Endometrium (tissue), 2 donors: Measurements from ENCODE around the gene CSTF1.
"Not testable (repeated sequence)": the region's sequence is repeated elsewhere in the genome, so short reads cannot be mapped to it uniquely, and the experiment has no call there.

ENCODE experiments used
- FAIRE-seq: peaks from 2 replicates; lab custom pipeline; 2012; peaks lifted over from hg19 to GRCh38; lab: Jason Lieb, UNC
- donor health status: control.
- donor health status: control.

The CSTF1 gene

GRCh38 chr20:56409521-56409920 is 17.1 kb downstream of the CSTF1 start:
- FAIRE-seq, result no peak

- FAIRE-seq, result no peak
These were observed 17.5 kb downstream of the CSTF1 start for GRCh38 chr20:56409956-56410355.

GRCh38 chr20:56411287-56411686 is 18.8 kb downstream of the CSTF1 start:
- not testable (repeated sequence) for FAIRE-seq

- FAIRE-seq, result no peak
These were observed 19.5 kb downstream of the CSTF1 start, which contains the start of gene CASS4 for GRCh38 chr20:56411759-56412472. CASS4 (plus strand) TSS chr20:56412260; CDS start chr20:56412459, 199 bp downstream.

DNA sequence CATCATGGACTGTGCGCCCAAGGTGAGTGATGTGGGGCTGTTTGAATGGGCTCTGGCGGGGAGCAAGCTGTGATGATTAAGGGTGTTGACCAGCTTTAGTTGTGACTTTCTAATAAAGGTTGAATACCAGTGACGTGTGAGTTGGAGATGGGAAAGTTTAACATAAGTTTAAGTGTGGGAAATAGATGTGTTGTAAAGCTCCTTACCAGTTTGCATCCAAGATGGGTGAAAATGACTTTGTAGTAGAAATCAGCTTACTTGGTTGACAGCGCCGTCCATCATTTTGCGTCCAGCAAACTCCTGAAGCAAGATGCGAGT is 20.0 kb downstream of the CSTF1 start:
- FAIRE-seq, result no peak

- FAIRE-seq, result no peak
These were observed 20.5 kb downstream of the CSTF1 start for GRCh38 chr20:56412949-56413348.

GRCh38 chr20:56414842-56415765 is 22.7 kb downstream of the CSTF1 start:
- FAIRE-seq, result no peak

- no peak for FAIRE-seq
These were observed 25.0 kb downstream of the CSTF1 start for GRCh38 chr20:56417402-56417801.

- no peak for FAIRE-seq
These were observed 25.5 kb downstream of the CSTF1 start for GRCh38 chr20:56417911-56418310.

DNA sequence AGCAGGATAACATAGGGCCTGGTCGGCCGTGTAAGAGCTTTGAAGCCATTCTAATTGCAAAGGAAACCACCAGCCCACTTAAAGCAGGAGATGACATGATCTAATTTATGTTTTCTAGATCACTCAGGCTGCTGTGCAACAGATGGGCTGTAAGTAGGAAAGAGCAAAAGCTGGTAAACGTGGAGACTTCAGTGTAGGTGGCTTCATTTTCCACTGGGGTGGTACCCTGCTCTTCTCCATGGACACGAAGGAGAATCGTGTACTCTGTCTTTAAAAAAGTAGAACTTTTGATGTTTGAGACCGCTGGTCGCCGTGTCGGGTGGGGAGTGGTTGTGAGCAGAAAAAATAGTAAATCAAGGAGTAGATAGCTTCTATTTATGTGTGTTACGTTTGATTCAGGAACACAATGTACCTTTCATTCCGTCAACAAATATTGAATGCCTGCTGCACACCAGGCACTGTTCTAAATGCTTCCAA is 26.0 kb downstream of the CSTF1 start:
- no peak for FAIRE-seq

GRCh38 chr20:56420028-56420427 is 27.6 kb downstream of the CSTF1 start:
- no peak for FAIRE-seq

GRCh38 chr20:56420940-56421688 is 28.7 kb downstream of the CSTF1 start:
- no peak for FAIRE-seq

GRCh38 chr20:56422076-56422823 is 29.8 kb downstream of the CSTF1 start:
- FAIRE-seq, result no peak

- FAIRE-seq, result no peak
These were observed 30.4 kb downstream of the CSTF1 start for GRCh38 chr20:56422824-56423189.

DNA sequence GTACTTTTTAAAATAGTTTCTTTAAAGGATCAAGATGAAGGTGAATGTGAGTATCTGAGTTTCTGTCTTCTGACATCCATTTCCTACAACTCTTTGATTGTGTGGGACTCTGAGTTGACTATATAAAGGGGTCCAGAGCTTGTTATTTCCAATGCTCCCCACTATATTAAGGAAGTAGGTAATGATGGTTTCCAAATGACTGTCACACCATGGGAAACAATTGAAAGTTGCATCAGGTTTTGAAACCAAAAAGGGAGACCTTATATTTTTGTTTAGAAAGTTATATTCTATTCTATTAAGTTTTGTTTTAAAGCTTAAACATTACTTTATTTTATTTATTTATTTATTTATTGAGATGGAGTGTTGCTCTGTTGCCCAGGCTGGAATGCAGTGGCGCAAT is 30.8 kb downstream of the CSTF1 start:
- FAIRE-seq, result no peak

GRCh38 chr20:56423886-56424285 is 31.4 kb downstream of the CSTF1 start:
- FAIRE-seq, result no peak

DNA sequence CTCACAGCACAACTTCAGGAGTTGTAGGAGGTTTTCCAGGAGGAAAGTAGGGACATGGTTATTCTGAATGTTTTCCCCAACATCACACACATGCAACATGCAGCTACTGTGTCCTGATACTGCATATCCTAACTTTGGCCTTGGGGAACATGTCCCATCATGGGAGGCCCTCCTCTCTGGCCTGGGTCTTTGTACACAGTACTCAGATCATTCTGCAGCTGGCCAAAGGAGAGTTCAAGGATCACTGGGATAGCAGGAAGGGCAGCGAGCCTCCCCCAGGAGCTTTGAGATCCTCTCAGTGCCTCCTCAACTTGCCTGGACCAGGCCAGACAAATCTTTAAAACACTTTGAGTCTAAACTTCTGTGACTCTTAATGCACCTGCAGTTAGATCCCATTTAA is 32.5 kb downstream of the CSTF1 start:
- FAIRE-seq, result no peak

DNA sequence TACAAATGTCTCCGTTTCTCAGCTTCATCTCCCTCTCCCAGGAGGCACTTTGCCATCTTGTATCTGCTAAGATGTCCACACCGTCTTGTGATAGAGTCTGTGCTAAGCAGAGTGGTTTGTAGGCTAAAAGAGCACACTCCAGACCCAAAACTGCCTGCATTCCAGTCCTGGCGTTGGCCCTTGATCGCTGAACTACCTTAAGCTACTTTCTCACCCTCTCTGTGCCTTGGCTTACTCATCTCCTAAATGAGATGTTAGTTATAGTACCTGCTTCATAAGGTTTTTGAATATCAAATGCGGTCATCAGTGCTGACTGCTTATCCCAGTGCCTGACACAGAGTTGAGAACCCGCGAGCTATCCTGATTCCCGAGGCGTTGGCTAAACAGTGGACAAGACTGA is 33.6 kb downstream of the CSTF1 start:
- FAIRE-seq, result no peak

DNA sequence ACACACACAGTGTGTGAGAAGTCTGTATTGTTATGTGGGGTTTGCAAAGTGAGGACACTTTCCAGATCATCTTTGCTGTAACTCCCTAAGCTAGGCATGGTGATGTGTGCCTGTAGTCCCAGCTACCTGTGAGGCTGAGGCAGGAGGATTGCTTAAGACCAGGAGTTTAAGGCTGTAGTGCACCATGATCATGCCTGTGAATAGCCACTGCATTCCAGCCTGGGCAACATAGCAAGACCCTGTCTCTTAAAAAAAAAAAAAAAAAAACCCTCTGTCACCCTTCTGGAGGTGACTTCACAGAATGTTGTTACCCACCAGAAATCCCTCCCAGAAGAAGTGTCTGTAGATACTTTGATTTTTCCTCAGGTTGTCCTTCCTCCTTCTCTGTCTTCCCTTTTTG is 34.5 kb downstream of the CSTF1 start:
- FAIRE-seq, result no peak

GRCh38 chr20:56427797-56428196 is 35.4 kb downstream of the CSTF1 start:
- no peak for FAIRE-seq

DNA sequence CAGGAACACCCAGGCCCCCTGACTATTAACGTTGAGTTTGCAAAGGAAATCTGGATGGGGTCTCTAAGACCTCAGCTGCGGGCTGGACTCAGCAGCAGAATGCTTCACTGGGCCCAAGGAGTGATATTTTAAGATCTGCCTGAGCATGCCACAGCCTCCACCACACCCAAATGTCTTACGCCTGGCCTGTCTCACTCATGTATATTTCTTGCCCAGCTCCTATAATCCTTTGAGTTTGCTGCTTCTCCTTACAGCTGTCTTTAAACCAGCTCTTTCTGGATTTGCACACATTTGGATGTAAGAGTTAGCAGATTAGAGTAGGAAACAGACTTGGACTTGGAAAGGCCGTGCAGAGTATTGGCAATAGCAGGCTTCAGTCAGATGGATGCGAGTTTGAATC is 36.0 kb downstream of the CSTF1 start:
- no peak for FAIRE-seq

DNA sequence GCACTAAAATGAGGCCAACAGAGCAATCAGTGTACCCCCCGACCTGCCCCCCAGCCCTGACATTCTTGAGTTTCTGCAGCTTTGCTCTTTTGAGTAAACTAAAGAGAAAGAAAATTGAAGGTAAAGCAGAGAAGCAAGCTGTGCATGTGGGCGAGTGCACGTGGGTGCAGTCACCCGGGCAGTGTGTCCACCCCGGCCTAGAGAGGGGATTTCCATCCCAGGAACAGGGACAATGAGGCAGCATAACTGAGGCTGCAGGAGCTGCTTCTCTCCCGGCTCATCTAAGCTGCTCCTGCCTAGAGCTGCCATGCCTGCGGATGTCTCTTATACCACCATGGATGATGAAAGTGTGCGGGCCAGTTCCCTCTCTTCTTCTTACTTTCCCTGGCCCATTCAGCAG is 36.4 kb downstream of the CSTF1 start:
- FAIRE-seq, result no peak
